ENCODE data around the gene VENTX. TPM values are rescaled to one million over a fixed set of nuclear protein-coding genes. Genes with fewer than 3 reads are reported as not detected.

VENTX gene
- total and polyA plus RNA-seq, 10 of the 15 experiments (the other 5 are each of a cell fraction or from before 2014, with no cell fraction given): 0.05 TPM; not detected in 9

- no peaks in the 10 kb centered on the region for H3K79me2 ChIP-seq (ENCODE audit: control insufficient read depth, insufficient read depth, low read length)
- no peak overlapping the region for H3K9ac ChIP-seq (ENCODE audit: control insufficient read depth, insufficient read depth, low read length)
- CTCF ChIA-PET: no interaction called here
- FAIRE-seq (no peak), ATAC-seq (no peak), DNase-seq (ENCODE audit: low read depth, low spot score) (no peak)
- intact Hi-C loops (cut with micrococcal nuclease; ENCODE audit: unreplicated experiment) (no loop called here), in situ Hi-C loops (cut with MboI) (no loop called here)
- BruUV-seq (replicated peaks): no TSS peak
- H2AFZ ChIP-seq (ENCODE audit: control insufficient read depth, low read depth, low read length): no peak overlapping the region
- peaks cover under 1 to 1% of the 10 kb centered on the region in 2 experiments; a peak in 1 of 4 replicates for H3K27me3 ChIP-seq (replicated peaks in 1 of 2; ENCODE audit: control insufficient read depth in 2 of 2, insufficient read depth in 2 of 2, low read length in 1 of 2)
- SMC1A ChIA-PET (ENCODE audit: uncharacterized antibody, unreplicated experiment): no interaction called here
- H3K4me1 ChIP-seq (ENCODE audit: control insufficient read depth, insufficient read depth, low read length): no peaks in the 10 kb centered on the region
- no peak overlapping the region for H3K27ac ChIP-seq (ENCODE audit: control insufficient read depth, insufficient read depth)
- no peak overlapping the region for H3K4me2 ChIP-seq (ENCODE audit: control insufficient read depth, insufficient read depth)
- no peak for TF ChIP-seq LARP7 (IDR thresholded peaks at IDR 0.05)
- no peak overlapping the region for H3K4me3 ChIP-seq
- no peaks in the 10 kb centered on the region for H3K9me3 ChIP-seq (replicated peaks; ENCODE audit: control insufficient read depth, insufficient read depth, low read length)
- H4K20me1 ChIP-seq (ENCODE audit: control insufficient read depth, insufficient read depth): no peaks in the 10 kb centered on the region
- WGBS (ENCODE audit: insufficient coverage, insufficient replicate concordance, low lambda C conversion rate, missing lambda C conversion rate): 44% methylated on average over 14 of the region's 14 CpGs
- POLR2A ChIA-PET: no interaction called here
- RAD21 ChIA-PET (ENCODE audit: unreplicated experiment): no interaction called here
- no peaks in the 10 kb centered on the region for H3K36me3 ChIP-seq (ENCODE audit: control insufficient read depth in 2 of 2, insufficient read depth in 2 of 2, low read length in 1 of 2)
Measured at GRCh38 chr10:133224076-133224475, 13.6 kb upstream of the VENTX start.

- whole genome bisulfite sequencing (ENCODE audit: insufficient coverage, insufficient replicate concordance, low lambda C conversion rate, missing lambda C conversion rate): 58% methylated on average over 25 of the region's 25 CpGs
- H4K20me1 ChIP-seq (ENCODE audit: control insufficient read depth, insufficient read depth): no peaks in the 10 kb centered on the region
- H3K36me3 ChIP-seq (ENCODE audit: control insufficient read depth in 2 of 2, insufficient read depth in 2 of 2, low read length in 1 of 2): no peaks in the 10 kb centered on the region
- no TSS peak for BruUV-seq (replicated peaks)
- no peak overlapping the region for H3K9ac ChIP-seq (ENCODE audit: control insufficient read depth, insufficient read depth, low read length)
- in situ Hi-C loops (cut with MboI) (no loop called here), intact Hi-C loops (cut with micrococcal nuclease; ENCODE audit: unreplicated experiment) (no loop called here)
- SMC1A ChIA-PET (ENCODE audit: uncharacterized antibody, unreplicated experiment): interaction anchor here (0.8 kb wide), 1 partner anchor 17 kb away, joined by 3 read pairs; no protein-coding TSS in a partner anchor
- RAD21 ChIA-PET (ENCODE audit: unreplicated experiment): no interaction called here
- H3K4me1 ChIP-seq (ENCODE audit: control insufficient read depth, insufficient read depth, low read length): no peaks in the 10 kb centered on the region
- no peak overlapping the region for H2AFZ ChIP-seq (ENCODE audit: control insufficient read depth, low read depth, low read length)
- H3K9me3 ChIP-seq (replicated peaks; ENCODE audit: control insufficient read depth, insufficient read depth, low read length): no peaks in the 10 kb centered on the region
- no peak for TF ChIP-seq FOXK2 (IDR thresholded peaks at IDR 0.05)
- FAIRE-seq (no peak), DNase-seq (ENCODE audit: low read depth, low spot score) (no peak), ATAC-seq (peak; percentile 27; the same call in 2 of the 3 replicates)
- CTCF ChIA-PET: interaction anchor here (1.1 kb wide), 1 partner anchor 214 kb away, joined by 4 read pairs; no protein-coding TSS in a partner anchor
- H3K4me3 ChIP-seq: no peak overlapping the region
- H3K27ac ChIP-seq (ENCODE audit: control insufficient read depth, insufficient read depth): no peak overlapping the region
- no peak overlapping the region for H3K4me2 ChIP-seq (ENCODE audit: control insufficient read depth, insufficient read depth)
- H3K79me2 ChIP-seq (ENCODE audit: control insufficient read depth, insufficient read depth, low read length): no peaks in the 10 kb centered on the region
- POLR2A ChIA-PET: no interaction called here
- H3K27me3 ChIP-seq (replicated peaks in 1 of 2; ENCODE audit: control insufficient read depth in 2 of 2, insufficient read depth in 2 of 2, low read length in 1 of 2): peaks cover 1 to 3% of the 10 kb centered on the region in 2 experiments; a peak in 1 of 4 replicates
Measured at GRCh38 chr10:133224756-133225372, 12.8 kb upstream of the VENTX start.
